NCI-H2196 (cell line): ENCODE results near the gene MTOR.

Experiments used
- DNase-seq: peaks from one replicate; lab custom pipeline; 2025; ENCODE audit not compliant: unreplicated experiment; lab: John Stamatoyannopoulos, UW

The MTOR gene

DNA sequence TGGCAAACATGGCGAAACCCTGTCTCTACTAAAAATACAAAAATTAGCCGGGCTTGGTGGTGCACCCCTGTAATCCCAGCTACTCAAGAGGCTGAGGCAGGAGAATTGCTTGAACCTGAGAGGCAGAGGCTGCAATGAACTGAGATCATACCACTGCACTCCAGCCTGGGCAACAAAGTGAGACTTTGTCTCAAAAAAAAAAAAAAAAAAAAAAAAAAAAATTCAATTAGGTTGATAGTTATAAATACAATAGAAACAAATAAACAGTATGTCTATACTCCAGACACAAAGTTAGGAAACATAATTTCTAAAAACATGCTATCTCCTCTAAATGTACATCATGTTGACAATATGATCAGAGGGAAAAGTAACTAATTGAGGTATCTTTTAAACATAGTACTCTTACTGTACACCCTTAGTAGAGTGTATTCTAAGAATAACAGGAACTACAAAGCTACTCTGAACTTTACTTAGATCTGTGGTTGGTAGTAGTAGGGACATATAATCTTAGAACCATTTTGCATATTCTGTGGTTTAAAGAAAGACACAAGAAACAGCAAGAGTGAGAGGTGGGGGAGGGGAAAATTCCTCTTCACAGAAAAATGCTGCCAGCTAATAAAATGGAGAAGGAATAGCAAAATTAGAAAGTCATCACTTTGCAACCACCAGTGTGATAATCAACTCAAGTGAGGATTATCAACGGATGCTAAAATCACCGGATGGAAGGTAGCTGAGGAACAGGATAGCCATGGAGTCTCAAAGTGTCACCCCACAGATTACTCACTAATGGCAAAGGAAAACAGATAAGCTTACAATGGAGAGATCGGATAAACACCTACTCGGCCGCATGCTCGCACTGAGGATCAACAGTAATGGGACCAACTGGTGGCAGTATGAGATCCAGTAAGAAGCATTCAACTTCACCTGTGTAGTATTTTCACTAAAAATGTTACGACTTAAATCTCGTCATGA, 35.0 kb downstream of the MTOR start:
- no peak for DNase-seq

DNA sequence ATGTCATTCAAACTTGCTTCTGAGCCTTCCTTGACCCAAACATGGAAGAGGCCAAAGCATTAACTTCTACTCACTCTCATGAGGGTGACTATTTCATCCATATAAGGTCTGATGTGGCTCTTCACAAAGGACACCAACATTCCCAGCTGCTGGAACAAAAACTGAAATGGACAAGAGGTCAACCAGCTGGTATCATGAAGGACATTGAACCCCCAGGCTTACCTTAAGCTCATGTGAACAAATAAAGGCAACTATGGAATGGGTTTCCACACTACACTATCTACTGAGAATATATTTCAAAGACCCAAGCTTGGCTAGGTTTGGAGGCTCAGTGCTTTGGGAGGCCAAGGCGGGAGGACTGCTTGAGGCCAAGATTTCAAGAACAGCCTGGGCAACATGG, 46.3 kb downstream of the MTOR start:
- DNase-seq = no peak

- no peak for DNase-seq
These were observed 46.9 kb downstream of the MTOR start for GRCh38 chr1:11215381-11216005.

DNA sequence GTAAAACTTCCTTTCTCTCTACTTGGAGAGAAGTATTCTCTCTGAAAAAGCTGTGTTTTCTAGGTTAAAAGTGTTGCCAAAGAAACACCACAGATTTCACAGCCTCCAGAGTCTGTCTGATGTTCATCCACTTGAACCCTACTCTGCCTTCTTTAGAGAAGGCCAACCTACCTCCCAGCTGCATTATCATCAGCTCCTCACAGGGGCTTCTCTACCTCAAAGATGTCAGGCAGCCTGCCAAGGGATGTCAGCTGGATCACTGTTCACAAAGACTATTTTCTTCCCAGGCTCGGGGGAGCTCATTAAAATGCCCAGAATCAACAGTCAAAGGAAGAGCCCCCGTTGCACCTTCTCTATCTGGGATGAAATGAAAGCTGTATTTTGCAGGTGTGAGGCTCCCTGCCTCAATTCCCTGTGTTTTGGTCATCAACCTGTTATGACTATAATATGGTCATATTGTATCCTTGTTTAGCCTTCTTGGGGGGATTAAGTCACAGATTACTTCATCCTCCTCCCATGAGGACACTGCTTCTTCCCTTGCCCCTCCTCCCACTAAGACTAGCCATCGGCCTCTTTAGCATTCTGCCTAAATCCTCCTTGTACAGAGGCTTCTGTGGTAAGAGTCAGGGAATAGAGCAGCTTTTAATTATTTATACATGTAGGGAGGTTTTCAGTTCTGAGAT, 47.5 kb downstream of the MTOR start:
- DNase-seq = no peak

DNA sequence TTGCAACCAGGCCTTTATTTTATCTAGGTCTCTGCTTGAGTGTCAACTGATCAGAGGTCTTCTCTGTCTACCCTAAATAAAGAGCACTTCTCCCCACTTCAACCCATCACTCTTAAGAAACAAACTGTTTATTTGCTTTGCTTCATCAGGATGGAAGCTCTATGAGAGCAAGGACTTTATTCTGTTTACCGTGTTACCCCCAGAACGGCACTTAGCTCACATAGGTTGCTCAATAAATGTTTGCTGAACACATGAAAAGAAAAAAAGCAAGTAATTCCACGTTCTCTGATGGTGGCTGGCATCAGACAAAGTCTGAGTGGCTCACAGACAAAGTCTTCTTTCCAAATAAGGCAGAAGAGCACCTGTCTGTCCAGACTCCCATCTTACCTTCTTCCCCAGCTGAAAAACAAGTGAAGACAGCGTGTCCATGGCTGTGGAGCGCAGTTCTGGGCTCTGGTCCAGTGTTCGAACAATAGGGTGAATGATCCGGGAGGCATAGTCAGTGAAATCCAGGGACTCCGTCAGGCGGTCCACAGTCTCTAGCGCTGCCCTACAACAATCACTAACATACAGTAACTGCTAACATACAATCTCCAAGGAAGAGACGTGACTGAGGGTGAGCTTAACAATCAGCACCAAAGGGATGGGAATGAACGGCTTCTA, 50.3 kb downstream of the MTOR start:
- no peak for DNase-seq

- DNase-seq = no peak
These were observed 50.9 kb downstream of the MTOR start for GRCh38 chr1:11211461-11211860.

- DNase-seq = no peak
These were observed 54.3 kb downstream of the MTOR start for GRCh38 chr1:11207898-11208611.

DNA sequence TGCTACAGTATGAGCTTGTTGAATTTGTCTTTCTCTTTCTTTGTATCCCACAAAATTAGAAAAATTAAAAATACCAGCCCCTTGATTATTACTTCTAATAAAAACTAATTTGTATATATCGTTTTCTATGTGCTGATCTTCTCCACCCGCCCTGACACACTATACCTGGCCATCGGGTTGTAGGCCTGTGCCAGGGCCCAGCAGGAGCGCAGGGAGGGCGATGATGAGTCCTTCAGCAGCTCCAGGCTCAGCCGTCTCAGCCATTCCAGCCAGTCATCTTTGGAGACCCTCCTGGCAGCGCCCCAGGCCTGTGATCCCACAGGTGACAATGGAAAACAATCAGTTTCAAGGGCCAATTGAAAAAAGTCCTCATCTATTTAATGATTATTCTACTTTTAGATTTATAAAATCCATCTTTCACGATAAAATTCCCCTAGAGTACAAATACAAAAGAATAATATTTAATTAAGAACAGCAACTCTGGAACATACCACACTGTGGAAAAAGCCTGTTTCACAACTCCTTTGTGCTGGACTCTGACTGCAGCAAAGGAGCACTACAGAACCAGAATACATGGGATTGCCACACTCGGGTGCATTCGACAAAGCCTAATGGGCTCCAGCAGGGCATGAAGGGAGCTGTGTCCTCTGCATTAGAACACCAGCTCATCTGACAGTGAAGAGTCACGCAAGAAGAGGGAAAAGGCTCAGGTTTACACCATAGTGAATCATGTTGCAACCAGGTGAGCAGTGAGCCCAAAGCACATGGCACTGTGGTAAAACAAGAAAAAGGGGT, 57.8 kb downstream of the MTOR start:
- no peak for DNase-seq

GRCh38 chr1:11198851-11199594, 63.3 kb downstream of the MTOR start:
- DNase-seq = no peak

DNA sequence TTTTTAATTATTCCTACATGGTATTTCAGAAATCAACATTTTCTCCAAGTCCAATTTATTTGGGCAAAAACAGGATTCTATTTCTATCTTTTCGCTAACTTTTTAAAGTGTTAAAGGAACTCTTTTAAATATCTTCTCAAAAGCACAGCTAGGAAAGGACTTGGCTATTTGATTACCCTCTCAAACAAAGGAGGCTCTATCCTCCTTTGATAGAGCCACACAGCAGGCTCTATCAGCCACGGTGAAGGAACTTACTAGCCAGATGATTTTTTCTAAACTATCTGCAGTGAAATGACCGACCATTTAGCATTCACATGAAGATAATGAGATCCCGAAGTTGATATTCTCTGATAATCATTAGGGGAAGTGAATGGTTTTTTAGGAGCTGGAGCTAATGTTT, 64.1 kb downstream of the MTOR start:
- no peak for DNase-seq

- DNase-seq = no peak
These were observed 65.0 kb downstream of the MTOR start for GRCh38 chr1:11197359-11197758.

DNA sequence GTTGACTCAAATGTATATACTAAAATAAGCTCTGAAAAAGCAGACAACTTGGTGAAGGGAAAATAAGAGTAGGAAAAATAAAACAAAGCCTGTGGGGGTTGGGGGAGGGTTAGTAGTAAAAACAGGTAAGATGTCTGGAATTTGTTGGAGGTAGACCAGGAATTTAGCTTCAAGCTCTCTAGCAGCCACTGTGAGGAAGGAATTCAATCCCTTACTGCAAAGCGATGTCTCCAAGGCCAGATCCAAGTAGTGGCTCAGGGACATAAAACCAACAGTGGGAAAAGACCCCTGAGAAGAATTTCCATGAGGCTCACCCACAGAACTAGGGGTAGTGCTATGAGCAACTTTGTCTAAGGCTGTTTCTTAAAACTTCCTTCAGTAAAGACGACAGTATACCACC, 65.4 kb downstream of the MTOR start:
- no peak for DNase-seq

GRCh38 chr1:11194407-11195176, 67.8 kb downstream of the MTOR start:
- DNase-seq = no peak

- no peak for DNase-seq
These were observed 69.0 kb downstream of the MTOR start for GRCh38 chr1:11193376-11193775.

- no peak for DNase-seq
These were observed 73.4 kb downstream of the MTOR start, which contains the start of gene ANGPTL7 for GRCh38 chr1:11188858-11189451. TSS of gene ANGPTL7 (plus strand) at chr1:11189355. CDS start at chr1:11189580, 225 bp downstream.

- no peak for DNase-seq
These were observed 74.0 kb downstream of the MTOR start for GRCh38 chr1:11188381-11188780.

- no peak for DNase-seq
These were observed 74.4 kb downstream of the MTOR start for GRCh38 chr1:11187931-11188330.

DNA sequence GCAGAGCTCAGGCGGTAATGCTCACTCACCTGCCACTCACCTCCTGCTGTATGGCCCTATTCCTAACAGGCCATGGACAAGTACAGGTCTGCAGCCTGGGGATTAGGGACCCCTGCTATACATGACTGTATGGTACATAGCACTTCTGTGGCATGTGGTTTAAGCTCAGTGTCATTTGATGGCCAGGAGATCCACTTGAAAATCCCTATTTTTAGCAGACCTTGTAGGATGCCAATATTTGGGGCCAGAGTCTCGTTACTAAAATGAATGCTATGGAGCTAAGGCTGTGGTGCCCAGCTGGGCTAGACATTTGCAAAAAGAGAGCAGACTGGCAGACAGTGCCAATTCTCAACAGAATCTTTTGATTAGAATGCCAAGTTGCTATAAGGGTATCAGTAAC, 74.9 kb downstream of the MTOR start:
- DNase-seq = no peak
